Psoas muscle (tissue), 8 donors: ENCODE data around the gene ME3. TPM values are rescaled to one million over a fixed set of nuclear protein-coding genes. Genes with fewer than 3 reads are reported as not detected.

Experiments used
- ATAC-seq, 4 donors: fragments of 200-7000 bp; cut with Tn5 transposase; one replicate each; pipeline ENCODE4 v1.9.1; 2020; ENCODE audit warnings: moderate library complexity in 3 of 4, mild to moderate bottlenecking in 2 of 4
- DNase-seq, 2 donors: peaks; one replicate each; pipeline ENCODE4 v3.0.0-alpha.2; 2020
- H3K27ac ChIP-seq: fragments of 200-600 bp; one replicate; pipeline ENCODE4 v1.8.0; 2022
- H3K27me3 ChIP-seq, 3 donors: fragments of 200-600 bp in 1 of 3; one replicate each; pipeline versions ENCODE4 v1.6.1 to v1.8.0; 2013 to 2022; ENCODE audit warnings: low read length in 2 of 3, mild to moderate bottlenecking in 2 of 3, moderate library complexity in 1 of 3; ENCODE audit not compliant: insufficient read depth in 3 of 3
- H3K36me3 ChIP-seq, 2 donors: fragments of 200-600 bp in 1 of 2; one replicate each; pipeline versions ENCODE4 v1.6.1 to v1.8.0; 2013 to 2022; ENCODE audit warnings: low read depth in 1 of 2, mild to moderate bottlenecking in 1 of 2, moderate library complexity in 1 of 2; ENCODE audit not compliant: insufficient read depth in 1 of 2
- H3K4me1 ChIP-seq: fragments of 200-600 bp; one replicate; pipeline ENCODE4 v1.8.0; 2022
- H3K4me3 ChIP-seq: fragments of 200-600 bp; one replicate; pipeline ENCODE4 v1.8.0; 2022; ENCODE audit warnings: mild to moderate bottlenecking
- H3K9me3 ChIP-seq: fragments of 200-600 bp; one replicate; pipeline ENCODE4 v1.8.0; 2022
- WGBS, 3 donors: extraction: QIAGEN DNeasy Blood & Tissue Kit; methylation state at CpG; one replicate each; pipeline versions ENCODE4 v1.1.6 to v1.1.7; 2013; 5-methylcytosine and 5-hydroxymethylcytosine counted together
- intact Hi-C, 2 donors: fragments of 100-400 bp; cut with DNase I; formaldehyde crosslinking; loops; one replicate each; pipeline versions ENCODE4 v1.11.0 to v1.14.2; 2022
- polyA plus RNA-seq, 3 donors: library from polyadenylated mRNA; stranded (reverse); fragments of 200-250 nt; gene quantifications; one replicate each; pipeline ENCODE4 v1.2.3, GENCODE V29; 2013
- total RNA-seq, 4 donors: library from RNA; stranded (reverse); fragmentation: NEBNext Ultra II Directional in 2 of 4; extraction: Animal tissue kit (Norgen Biotek cat#: 25700) in 2 of 4; gene quantifications; one replicate each; pipeline versions ENCODE4 v1.2.1 to v1.2.4, GENCODE V29; 2021 to 2023
- TF ChIP-seq, protein P1 (sequence below): fragments of 200-600 bp; IDR thresholded peaks from one replicate; pipeline ENCODE4 v1.8.0; 2022; ENCODE audit warnings: antibody characterized with exemption
- donor health status: healthy with polysubstance abuse.
- donor health status: DM: no; HTN: no; CAD: no; lungs with moderate emphysema.
- donor health status: Bipolar disorder and iron deficiency.
- donor health status: healthy.
- donor health status: DM: yes; HTN: yes; CAD: no.
- donor health status: DM: no; HTN: no; CAD: no.
- donor health status: DM: no; HTN: no; CAD: no.
- donor health status: DM: yes; HTN: yes; CAD: no.

Gene ME3
- total and polyA plus RNA-seq, 7 donors: 5.1 to 19.5 (median 11.2) TPM

DNA sequence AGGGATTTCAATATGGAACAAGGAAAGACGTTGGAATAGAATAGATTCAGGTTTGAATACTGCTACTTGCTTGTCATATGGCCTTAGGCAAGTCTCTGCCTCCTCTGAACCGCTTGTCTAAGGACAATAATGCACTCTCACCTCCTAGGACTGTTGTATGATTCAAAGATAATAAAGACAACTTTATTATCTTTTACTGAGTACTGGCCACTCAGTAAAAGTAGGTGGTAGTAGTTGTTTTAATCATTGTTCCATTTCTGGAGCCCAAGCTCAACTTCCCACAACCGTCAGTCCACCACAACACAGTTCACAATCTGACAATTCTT is 134.2 kb downstream of the ME3 start:
- WGBS, 3 donors: 92 to 93% (median 93%) methylated on average over 3 of the region's 3 CpGs
- H3K36me3 ChIP-seq: no peaks in the 10 kb centered on the region
- ATAC-seq (no peak), DNase-seq (no peak)
- H3K4me3 ChIP-seq: no peak overlapping the region
- no peaks in the 10 kb centered on the region for H3K4me1 ChIP-seq
- intact Hi-C loops: no loop called here
- H3K27me3 ChIP-seq: no peaks in the 10 kb centered on the region
- TF ChIP-seq, protein P1, sequence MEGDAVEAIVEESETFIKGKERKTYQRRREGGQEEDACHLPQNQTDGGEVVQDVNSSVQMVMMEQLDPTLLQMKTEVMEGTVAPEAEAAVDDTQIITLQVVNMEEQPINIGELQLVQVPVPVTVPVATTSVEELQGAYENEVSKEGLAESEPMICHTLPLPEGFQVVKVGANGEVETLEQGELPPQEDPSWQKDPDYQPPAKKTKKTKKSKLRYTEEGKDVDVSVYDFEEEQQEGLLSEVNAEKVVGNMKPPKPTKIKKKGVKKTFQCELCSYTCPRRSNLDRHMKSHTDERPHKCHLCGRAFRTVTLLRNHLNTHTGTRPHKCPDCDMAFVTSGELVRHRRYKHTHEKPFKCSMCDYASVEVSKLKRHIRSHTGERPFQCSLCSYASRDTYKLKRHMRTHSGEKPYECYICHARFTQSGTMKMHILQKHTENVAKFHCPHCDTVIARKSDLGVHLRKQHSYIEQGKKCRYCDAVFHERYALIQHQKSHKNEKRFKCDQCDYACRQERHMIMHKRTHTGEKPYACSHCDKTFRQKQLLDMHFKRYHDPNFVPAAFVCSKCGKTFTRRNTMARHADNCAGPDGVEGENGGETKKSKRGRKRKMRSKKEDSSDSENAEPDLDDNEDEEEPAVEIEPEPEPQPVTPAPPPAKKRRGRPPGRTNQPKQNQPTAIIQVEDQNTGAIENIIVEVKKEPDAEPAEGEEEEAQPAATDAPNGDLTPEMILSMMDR: no peak
- H3K27ac ChIP-seq: no peak overlapping the region
- no peaks in the 10 kb centered on the region for H3K9me3 ChIP-seq

DNA sequence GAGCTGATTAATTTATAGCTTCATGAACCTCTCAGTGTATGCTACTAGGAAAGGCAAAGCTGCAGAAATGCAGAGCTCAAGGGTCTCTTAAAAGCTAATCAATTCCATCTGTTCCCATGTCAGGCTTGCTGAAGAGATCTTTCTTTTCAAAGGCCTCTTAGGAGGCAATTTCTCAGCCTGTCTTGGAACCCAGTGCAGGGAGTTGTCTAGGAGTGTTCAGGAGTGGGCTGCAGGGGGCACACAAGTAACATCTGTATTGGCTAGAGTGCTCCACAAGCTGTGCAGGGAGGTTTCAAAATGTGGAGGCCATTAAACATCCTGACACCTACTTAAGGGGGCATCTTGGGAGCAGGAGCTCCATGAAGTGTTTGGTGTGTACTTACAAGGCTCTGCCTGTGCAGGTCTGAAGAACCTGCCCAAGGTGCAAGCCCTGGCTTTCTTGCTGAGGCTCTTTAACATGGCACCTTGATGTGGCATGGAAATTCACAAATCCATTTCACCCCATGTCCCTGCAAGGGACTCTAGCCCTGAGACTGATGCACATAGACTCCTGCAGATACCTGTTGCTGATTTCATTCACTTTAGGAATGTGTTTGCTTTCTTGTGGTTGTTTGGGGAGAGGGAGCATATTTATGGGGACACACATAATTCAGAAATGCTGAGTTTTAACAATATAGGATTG is 134.7 kb downstream of the ME3 start:
- intact Hi-C loops: no loop called here
- TF ChIP-seq, protein P1: no peak
- H3K27ac ChIP-seq: no peak overlapping the region
- no peaks in the 10 kb centered on the region for H3K4me1 ChIP-seq
- DNase-seq: no peak
- H3K36me3 ChIP-seq: no peaks in the 10 kb centered on the region
- no peaks in the 10 kb centered on the region for H3K27me3 ChIP-seq
- ATAC-seq: no peak
- no peaks in the 10 kb centered on the region for H3K9me3 ChIP-seq
- H3K4me3 ChIP-seq: no peak overlapping the region

DNA sequence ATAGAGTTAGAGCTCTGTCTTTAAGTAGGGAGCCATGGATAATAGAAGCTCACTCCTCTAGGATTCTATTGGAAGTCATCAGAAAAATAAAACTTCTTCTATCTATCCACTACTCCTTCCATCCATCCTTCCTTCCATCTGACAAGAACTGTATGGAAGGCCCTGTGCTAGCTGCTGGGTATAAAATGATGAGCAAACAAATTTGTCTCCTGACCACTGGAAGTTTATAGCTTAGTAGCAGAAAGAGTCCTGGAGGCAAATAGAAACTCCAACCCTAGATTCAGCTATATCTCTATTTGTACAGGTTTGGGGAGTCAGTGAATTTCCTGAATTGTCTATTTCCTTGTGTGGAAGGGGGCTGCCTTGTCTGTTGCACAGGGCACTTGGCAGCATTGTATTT is 136.6 kb downstream of the ME3 start:
- no peak for DNase-seq
- intact Hi-C loops: no loop called here
- no peaks in the 10 kb centered on the region for H3K4me1 ChIP-seq
- no peak overlapping the region for H3K4me3 ChIP-seq
- no peaks in the 10 kb centered on the region for H3K9me3 ChIP-seq
- TF ChIP-seq, protein P1: no peak
- no peaks in the 10 kb centered on the region for H3K27me3 ChIP-seq
- H3K27ac ChIP-seq: no peak overlapping the region
- no peaks in the 10 kb centered on the region for H3K36me3 ChIP-seq
- ATAC-seq: no peak

DNA sequence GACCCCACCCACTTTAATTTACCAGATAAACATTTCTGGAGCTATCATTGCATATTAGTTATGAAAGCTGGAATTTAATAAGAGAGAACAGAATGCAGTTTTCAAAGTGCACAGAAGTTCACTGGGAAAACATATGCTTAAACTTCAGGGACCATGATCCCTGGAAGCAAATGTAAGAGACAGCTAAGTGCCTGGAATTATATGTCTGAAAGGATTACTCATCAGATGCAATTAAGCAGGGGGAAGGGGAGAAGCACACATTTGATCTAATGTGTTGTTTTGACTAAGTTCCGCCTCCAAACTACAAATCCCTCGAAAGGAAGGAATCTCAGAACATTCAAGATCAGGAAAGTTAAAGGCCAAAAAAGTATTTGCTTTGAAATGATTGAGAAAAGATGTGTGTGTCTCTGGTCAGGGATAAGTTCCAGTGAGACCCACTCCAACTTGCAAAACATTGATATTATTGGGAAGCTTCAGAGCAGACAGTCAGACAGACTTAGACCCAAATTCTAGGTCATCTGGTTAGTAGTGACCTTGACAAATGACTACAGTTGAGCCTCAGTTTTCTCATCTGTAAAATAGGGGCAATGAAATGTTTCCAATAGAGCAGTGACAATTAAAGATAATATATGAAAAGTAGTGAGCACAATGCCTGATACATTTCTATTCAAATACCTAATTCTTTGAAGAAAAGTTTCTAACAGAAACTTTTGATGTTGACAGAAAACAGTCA is 147.6 kb downstream of the ME3 start:
- Histone ChIP-seq H3K9me3 (no peaks in the 10 kb centered on the region), H3K27ac (no peak overlapping the region), H3K36me3 (no peaks in the 10 kb centered on the region), H3K4me3 (no peak overlapping the region), H3K27me3 (no peaks in the 10 kb centered on the region), H3K4me1 (peaks cover 10% of the 10 kb centered on the region)
- TF ChIP-seq, protein P1: no peak
- WGBS, 3 donors: 69 to 77% (median 70%) methylated on average over 2 of the region's 2 CpGs
- DNase-seq (no peak), ATAC-seq (no peak)
- intact Hi-C loops: no loop called here
